BLaER1 (cell line): ENCODE measurements around the gene LGALS7B.

ENCODE experiments used
- H3K27ac ChIP-seq: shearing (Covaris generic); formaldehyde crosslinking; 2 replicates; pipeline ENCODE4 v1.8.1; 2022
- H3K27me3 ChIP-seq: shearing (Covaris generic); formaldehyde crosslinking; 2 replicates; pipeline ENCODE4 v1.8.1; 2022
- H3K36me3 ChIP-seq: shearing (Covaris generic); formaldehyde crosslinking; 2 replicates; pipeline ENCODE4 v1.8.1; 2022
- H3K4me1 ChIP-seq: shearing (Covaris generic); formaldehyde crosslinking; 2 replicates; pipeline ENCODE4 v1.8.1; 2022
- H3K4me2 ChIP-seq: shearing (Covaris generic); formaldehyde crosslinking; 2 replicates; pipeline ENCODE4 v1.8.1; 2022
- H3K4me3 ChIP-seq: shearing (Covaris generic); formaldehyde crosslinking; 2 replicates; pipeline ENCODE4 v1.8.1; 2022
- H3K9ac ChIP-seq: shearing (Covaris generic); formaldehyde crosslinking; 2 replicates; pipeline ENCODE4 v1.8.1; 2022
- H3K9me3 ChIP-seq: shearing (Covaris generic); formaldehyde crosslinking; 2 replicates; pipeline ENCODE4 v1.8.1; 2022
- H4K20me1 ChIP-seq: shearing (Covaris generic); formaldehyde crosslinking; 2 replicates; pipeline ENCODE4 v1.8.1; 2022
- Cebpa-rat ChIP-seq: shearing (Covaris generic); IDR thresholded peaks from 2 replicates; pipeline ENCODE4 v1.8.1; 2022

The LGALS7B gene

GRCh38 chr19:38834590-38834989, 45.6 kb downstream of the LGALS7B start:
- no peaks in the 10 kb centered on the region for H3K27me3 ChIP-seq
- H3K36me3 ChIP-seq = peaks cover 61% of the 10 kb centered on the region
- H3K4me1 ChIP-seq = peaks cover 25% of the 10 kb centered on the region
- H3K4me2 ChIP-seq = no peak overlapping the region
- no peak for TF ChIP-seq Cebpa-rat
- no peaks in the 10 kb centered on the region for H3K9me3 ChIP-seq
- no peak overlapping the region for H3K4me3 ChIP-seq
- H4K20me1 ChIP-seq = peaks cover 44% of the 10 kb centered on the region
- no peak overlapping the region for H3K9ac ChIP-seq
- no peak overlapping the region for H3K27ac ChIP-seq

GRCh38 chr19:38836159-38836982, 47.4 kb downstream of the LGALS7B start:
- Histone ChIP-seq H3K9ac (no peak overlapping the region), H3K4me1 (peaks cover 24% of the 10 kb centered on the region), H3K4me2 (no peak overlapping the region), H3K9me3 (no peaks in the 10 kb centered on the region), H3K27me3 (no peaks in the 10 kb centered on the region), H4K20me1 (peaks cover 62% of the 10 kb centered on the region), H3K27ac (no peak overlapping the region), H3K36me3 (peaks cover 70% of the 10 kb centered on the region), H3K4me3 (no peak overlapping the region)
- no peak for TF ChIP-seq Cebpa-rat

DNA sequence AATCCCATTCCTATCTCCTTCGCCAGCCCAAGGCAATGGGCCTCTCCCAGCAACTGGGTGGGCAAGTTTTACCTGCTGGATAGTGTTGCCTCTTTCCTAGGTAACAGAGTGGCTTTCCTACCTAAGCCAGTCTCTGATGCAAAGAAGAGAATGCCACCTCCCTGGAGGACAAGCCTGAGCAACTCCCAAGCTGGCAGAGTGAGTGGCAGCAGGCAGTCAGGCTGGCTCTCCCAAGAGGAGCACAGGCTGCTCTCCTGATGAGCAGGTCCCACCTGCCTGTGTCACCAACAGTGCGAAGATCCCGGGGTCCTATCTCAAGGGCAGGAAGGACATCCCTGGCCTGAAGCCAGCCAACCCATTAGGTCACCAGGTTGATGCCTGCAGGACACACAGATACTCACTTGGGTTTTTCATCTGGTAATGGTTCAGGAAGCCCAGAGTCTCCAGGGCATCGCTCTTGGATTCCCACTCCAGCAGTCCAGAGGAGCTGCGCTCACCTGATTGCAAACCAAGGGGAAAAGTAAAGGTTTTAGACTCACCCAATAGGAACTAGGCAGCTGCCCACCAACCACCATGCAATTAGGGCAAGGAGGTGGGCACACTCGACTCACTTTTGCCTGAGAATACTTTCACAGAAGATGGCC, 48.1 kb downstream of the LGALS7B start:
- Histone ChIP-seq H3K4me2 (no peak overlapping the region), H3K4me1 (peaks cover 28% of the 10 kb centered on the region), H3K9ac (no peak overlapping the region)

GRCh38 chr19:38837656-38838121, 48.7 kb downstream of the LGALS7B start:
- H3K4me2 ChIP-seq = no peak overlapping the region
- no peak for TF ChIP-seq Cebpa-rat
- H3K36me3 ChIP-seq = peaks cover 83% of the 10 kb centered on the region
- H3K27ac ChIP-seq = no peak overlapping the region
- H3K27me3 ChIP-seq = no peaks in the 10 kb centered on the region
- no peaks in the 10 kb centered on the region for H3K9me3 ChIP-seq
- no peak overlapping the region for H3K9ac ChIP-seq
- H3K4me3 ChIP-seq = no peak overlapping the region
- H4K20me1 ChIP-seq = peaks cover 75% of the 10 kb centered on the region
- H3K4me1 ChIP-seq = peaks cover 28% of the 10 kb centered on the region

More for the DNA sequence above, 48.1 kb downstream of the LGALS7B start:
- peaks cover 77% of the 10 kb centered on the region for H3K36me3 ChIP-seq
- H3K27me3 ChIP-seq = no peaks in the 10 kb centered on the region
- H3K4me3 ChIP-seq = no peak overlapping the region
- TF ChIP-seq Cebpa-rat = no peak
- no peak overlapping the region for H3K27ac ChIP-seq
- H3K9me3 ChIP-seq = no peaks in the 10 kb centered on the region
- peaks cover 69% of the 10 kb centered on the region for H4K20me1 ChIP-seq

- Histone ChIP-seq H3K4me1 (peaks cover 31% of the 10 kb centered on the region), H4K20me1 (peaks cover 82% of the 10 kb centered on the region), H3K27me3 (no peaks in the 10 kb centered on the region), H3K9ac (no peak overlapping the region), H3K9me3 (no peaks in the 10 kb centered on the region), H3K4me2 (no peak overlapping the region), H3K36me3 (peaks cover 90% of the 10 kb centered on the region), H3K4me3 (no peak overlapping the region), H3K27ac (no peak overlapping the region)
- no peak for TF ChIP-seq Cebpa-rat
These were observed 49.4 kb downstream of the LGALS7B start for GRCh38 chr19:38838208-38838985.

DNA sequence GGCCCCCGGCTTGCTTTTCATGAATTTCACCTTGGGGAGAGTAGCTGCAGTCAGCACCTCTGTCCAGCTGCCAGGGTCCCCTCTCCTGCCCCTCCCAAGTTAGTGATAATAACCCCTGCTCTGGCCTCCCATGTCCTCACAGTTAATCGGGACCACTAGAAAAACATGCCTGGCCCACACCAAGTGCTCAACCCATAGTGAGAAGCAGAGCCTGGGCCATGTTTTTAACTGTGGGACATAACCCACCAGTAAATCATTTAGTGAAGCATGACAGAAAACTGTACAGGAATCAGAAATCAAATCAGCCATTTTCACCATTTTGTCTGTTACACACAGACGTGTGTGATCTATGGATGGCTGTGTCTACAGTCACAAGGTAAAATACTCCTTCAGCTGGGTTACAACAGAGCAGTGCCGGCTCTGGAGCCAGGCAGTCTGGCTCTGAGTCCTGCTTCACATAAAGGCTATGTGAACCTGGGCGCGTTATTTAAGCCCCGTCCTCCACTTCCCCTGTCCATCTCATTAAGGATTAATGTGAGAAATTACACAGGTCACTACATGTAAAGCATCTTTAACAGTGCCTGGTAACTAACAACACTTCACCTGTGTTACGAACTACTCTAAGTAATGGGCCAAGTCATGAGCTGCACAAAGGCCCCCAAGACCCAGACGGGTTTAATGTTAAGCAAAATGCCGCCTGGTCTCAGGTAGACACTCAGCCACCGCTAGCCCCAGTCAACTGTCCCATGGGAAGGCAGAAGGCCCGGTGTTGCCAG, 50.2 kb downstream of the LGALS7B start:
- no peak for TF ChIP-seq Cebpa-rat
- no peak overlapping the region for H3K4me2 ChIP-seq
- H3K27me3 ChIP-seq = no peaks in the 10 kb centered on the region
- H3K9ac ChIP-seq = no peak overlapping the region
- H3K4me3 ChIP-seq = no peak overlapping the region
- H3K9me3 ChIP-seq = no peaks in the 10 kb centered on the region
- H4K20me1 ChIP-seq = peaks cover 90% of the 10 kb centered on the region
- no peak overlapping the region for H3K27ac ChIP-seq
- H3K36me3 ChIP-seq = peaks cover 98% of the 10 kb centered on the region
- H3K4me1 ChIP-seq = peaks cover 39% of the 10 kb centered on the region

- no peak overlapping the region for H3K27ac ChIP-seq
These were observed 51.0 kb downstream of the LGALS7B start for GRCh38 chr19:38839816-38840582.

GRCh38 chr19:38840583-38840968, 51.6 kb downstream of the LGALS7B start:
- Histone ChIP-seq H4K20me1 (peaks cover 100% of the 10 kb centered on the region), H3K36me3 (peaks cover 100% of the 10 kb centered on the region), H3K4me2 (no peak overlapping the region), H3K27me3 (no peaks in the 10 kb centered on the region), H3K4me1 (peaks cover 53% of the 10 kb centered on the region), H3K9ac (no peak overlapping the region; the same call in 1 of the 2 replicates), H3K9me3 (no peaks in the 10 kb centered on the region), H3K27ac (no peak overlapping the region), H3K4me3 (no peak overlapping the region)
- no peak for TF ChIP-seq Cebpa-rat

More at GRCh38 chr19:38839816-38840582, 51.0 kb downstream of the LGALS7B start:
- no peaks in the 10 kb centered on the region for H3K9me3 ChIP-seq
- H3K4me1 ChIP-seq = peaks cover 48% of the 10 kb centered on the region
- H4K20me1 ChIP-seq = peaks cover 98% of the 10 kb centered on the region
- no peaks in the 10 kb centered on the region for H3K27me3 ChIP-seq
- H3K4me2 ChIP-seq = no peak overlapping the region
- peaks cover 100% of the 10 kb centered on the region for H3K36me3 ChIP-seq
- H3K4me3 ChIP-seq = no peak overlapping the region
- H3K9ac ChIP-seq = no peak overlapping the region; the same call in 1 of the 2 replicates
- TF ChIP-seq Cebpa-rat = no peak
